BLaER1 treated with 17β-estradiol and CSF1 and Interleukin-3, amounts not matched to agents 10 nM and 100 nM (cell line): Measurements from ENCODE around the gene SH3RF2.

Source experiments
- H3K27ac ChIP-seq, 11 experiments: shearing (Covaris generic); formaldehyde crosslinking; 2 replicates each; pipeline ENCODE4 v1.8.1; 2022
- H3K27me3 ChIP-seq, 11 experiments: shearing (Covaris generic); formaldehyde crosslinking; 2 replicates each; pipeline ENCODE4 v1.8.1; 2022
- H3K36me3 ChIP-seq, 11 experiments: shearing (Covaris generic); formaldehyde crosslinking; 2 replicates each; pipeline ENCODE4 v1.8.1; 2022
- H3K4me1 ChIP-seq, 10 experiments: shearing (Covaris generic); formaldehyde crosslinking; 2 replicates each; pipeline ENCODE4 v1.8.1; 2022
- H3K4me2 ChIP-seq, 11 experiments: shearing (Covaris generic); formaldehyde crosslinking; 2 replicates each; pipeline ENCODE4 v1.8.1; 2022
- H3K4me3 ChIP-seq, 10 experiments: shearing (Covaris generic); formaldehyde crosslinking; 2 replicates each; pipeline ENCODE4 v1.8.1; 2022
- H3K9ac ChIP-seq, 11 experiments: shearing (Covaris generic); formaldehyde crosslinking; 2 replicates each; pipeline ENCODE4 v1.8.1; 2022
- H3K9me3 ChIP-seq, 11 experiments: shearing (Covaris generic); formaldehyde crosslinking; replicated peaks in 1 of 11; 2 replicates each; pipeline ENCODE4 v1.8.1; 2022
- H4K20me1 ChIP-seq, 11 experiments: shearing (Covaris generic); formaldehyde crosslinking; 2 replicates each; pipeline ENCODE4 v1.8.1; 2022
- Cebpa-rat ChIP-seq, 11 experiments: shearing (Covaris generic); IDR thresholded peaks; 2 replicates each; pipeline ENCODE4 v1.8.1; 2022

The SH3RF2 gene

GRCh38 chr5:146050086-146050485 lies 113.7 kb downstream of the SH3RF2 start:
- peaks cover 0 to 8% (median 6%) of the 10 kb centered on the region in 10 experiments; a peak in 9 of 20 replicates for H3K4me1 ChIP-seq
- no peaks in the 10 kb centered on the region for H3K9me3 ChIP-seq
- H3K9ac ChIP-seq = 0 out of 22 replicates have a peak overlapping the region, but pooled peaks of 1 of the 11 experiments have one; percentile 15
- no peaks in the 10 kb centered on the region for H4K20me1 ChIP-seq
- 0 out of 22 replicates have a peak overlapping the region, but pooled peaks of 1 of the 11 experiments have one; percentile 5 for H3K27ac ChIP-seq
- H3K4me2 ChIP-seq = peak overlapping the region in 4 of 11 experiments; percentile 2 to 34 (median 8); a peak in 6 of 22 replicates
- no peak overlapping the region for H3K4me3 ChIP-seq
- H3K27me3 ChIP-seq = no peaks in the 10 kb centered on the region
- TF ChIP-seq Cebpa-rat (IDR thresholded peaks at IDR 0.05) = no peak
- H3K36me3 ChIP-seq = no peaks in the 10 kb centered on the region

- peaks cover 0 to 8% (median 6%) of the 10 kb centered on the region in 10 experiments; a peak in 9 of 20 replicates for H3K4me1 ChIP-seq
- no peaks in the 10 kb centered on the region for H3K9me3 ChIP-seq
- no peaks in the 10 kb centered on the region for H3K36me3 ChIP-seq
- no peak for TF ChIP-seq Cebpa-rat (IDR thresholded peaks at IDR 0.05)
- no peaks in the 10 kb centered on the region for H3K27me3 ChIP-seq
- no peaks in the 10 kb centered on the region for H4K20me1 ChIP-seq
- H3K4me2 ChIP-seq = no peak overlapping the region
- H3K9ac ChIP-seq = no peak overlapping the region
- H3K4me3 ChIP-seq = no peak overlapping the region
- H3K27ac ChIP-seq = no peak overlapping the region
Measured at GRCh38 chr5:146051678-146052077, 115.3 kb downstream of the SH3RF2 start.

GRCh38 chr5:146052780-146053179 lies 116.4 kb downstream of the SH3RF2 start:
- Histone ChIP-seq H3K27ac (no peak overlapping the region), H3K9me3 (no peaks in the 10 kb centered on the region), H3K27me3 (no peaks in the 10 kb centered on the region), H3K4me3 (no peak overlapping the region), H3K4me2 (no peak overlapping the region), H3K4me1 (peaks cover 0 to 8% (median 6%) of the 10 kb centered on the region in 10 experiments; a peak in 6 of 20 replicates), H3K36me3 (no peaks in the 10 kb centered on the region), H4K20me1 (no peaks in the 10 kb centered on the region), H3K9ac (no peak overlapping the region)
- TF ChIP-seq Cebpa-rat (IDR thresholded peaks at IDR 0.05) = no peak

- H3K9ac ChIP-seq = no peak overlapping the region
- H3K4me2 ChIP-seq = no peak overlapping the region
- H3K27me3 ChIP-seq = no peaks in the 10 kb centered on the region
- no peak for TF ChIP-seq Cebpa-rat (IDR thresholded peaks at IDR 0.05)
- H3K4me3 ChIP-seq = no peak overlapping the region
- H3K4me1 ChIP-seq = peaks cover 0 to 10% (median 0%) of the 10 kb centered on the region in 10 experiments; a peak in 1 of 20 replicates
- no peaks in the 10 kb centered on the region for H3K9me3 ChIP-seq
- no peaks in the 10 kb centered on the region for H3K36me3 ChIP-seq
- no peak overlapping the region for H3K27ac ChIP-seq
- H4K20me1 ChIP-seq = no peaks in the 10 kb centered on the region
Measured at GRCh38 chr5:146055432-146055831, 119.1 kb downstream of the SH3RF2 start.

- H3K4me2 ChIP-seq = 0 out of 22 replicates have a peak overlapping the region, but pooled peaks of 1 of the 11 experiments have one; percentile 8
- H3K9me3 ChIP-seq = no peaks in the 10 kb centered on the region; a peak in 1 of 22 replicates
- no peaks in the 10 kb centered on the region for H4K20me1 ChIP-seq
- H3K27ac ChIP-seq = no peak overlapping the region
- no peaks in the 10 kb centered on the region for H3K27me3 ChIP-seq
- H3K4me1 ChIP-seq = peaks cover 0 to 10% (median 0%) of the 10 kb centered on the region in 10 experiments; a peak in 1 of 20 replicates
- TF ChIP-seq Cebpa-rat (IDR thresholded peaks at IDR 0.05) = no peak
- H3K36me3 ChIP-seq = no peaks in the 10 kb centered on the region
- no peak overlapping the region for H3K9ac ChIP-seq
- H3K4me3 ChIP-seq = no peak overlapping the region
Measured at GRCh38 chr5:146059460-146060220, 123.3 kb downstream of the SH3RF2 start.

- no peak overlapping the region for H3K4me3 ChIP-seq
- H3K36me3 ChIP-seq = no peaks in the 10 kb centered on the region
- no peak overlapping the region for H3K27ac ChIP-seq
- no peaks in the 10 kb centered on the region; a peak in 1 of 22 replicates for H3K9me3 ChIP-seq
- H3K27me3 ChIP-seq = no peaks in the 10 kb centered on the region
- no peaks in the 10 kb centered on the region for H4K20me1 ChIP-seq
- H3K9ac ChIP-seq = no peak overlapping the region
- no peak overlapping the region for H3K4me2 ChIP-seq
- TF ChIP-seq Cebpa-rat (IDR thresholded peaks at IDR 0.05) = no peak
- peaks cover 0 to 10% (median 0%) of the 10 kb centered on the region in 10 experiments; a peak in 1 of 20 replicates for H3K4me1 ChIP-seq
Measured at GRCh38 chr5:146060221-146060585, 123.8 kb downstream of the SH3RF2 start.

- Histone ChIP-seq H3K4me3 (no peak overlapping the region), H3K4me2 (no peak overlapping the region), H3K27ac (no peak overlapping the region), H3K9ac (no peak overlapping the region), H3K36me3 (no peaks in the 10 kb centered on the region), H3K4me1 (peaks cover 0 to 9% (median 0%) of the 10 kb centered on the region in 10 experiments; a peak in 1 of 20 replicates), H3K9me3 (no peaks in the 10 kb centered on the region; a peak in 1 of 22 replicates), H4K20me1 (no peaks in the 10 kb centered on the region), H3K27me3 (no peaks in the 10 kb centered on the region)
- TF ChIP-seq Cebpa-rat (IDR thresholded peaks at IDR 0.05) = no peak
Measured at GRCh38 chr5:146066968-146067367, 130.6 kb downstream of the SH3RF2 start.

- H3K27ac ChIP-seq = no peak overlapping the region
- no peaks in the 10 kb centered on the region; a peak in 1 of 22 replicates for H3K9me3 ChIP-seq
- no peak overlapping the region for H3K9ac ChIP-seq
- no peak overlapping the region for H3K4me2 ChIP-seq
- H3K27me3 ChIP-seq = no peaks in the 10 kb centered on the region
- H3K4me3 ChIP-seq = no peak overlapping the region
- peaks cover 0 to 9% (median 0%) of the 10 kb centered on the region in 10 experiments; a peak in 1 of 20 replicates for H3K4me1 ChIP-seq
- no peaks in the 10 kb centered on the region for H4K20me1 ChIP-seq
- no peaks in the 10 kb centered on the region for H3K36me3 ChIP-seq
- no peak for TF ChIP-seq Cebpa-rat (IDR thresholded peaks at IDR 0.05)
Measured at GRCh38 chr5:146068206-146068605, 131.8 kb downstream of the SH3RF2 start.

GRCh38 chr5:146068977-146069779 lies 132.8 kb downstream of the SH3RF2 start:
- H4K20me1 ChIP-seq = no peaks in the 10 kb centered on the region
- H3K36me3 ChIP-seq = no peaks in the 10 kb centered on the region
- no peak overlapping the region for H3K9ac ChIP-seq
- H3K27ac ChIP-seq = no peak overlapping the region
- no peaks in the 10 kb centered on the region for H3K9me3 ChIP-seq
- H3K4me2 ChIP-seq = no peak overlapping the region
- no peak for TF ChIP-seq Cebpa-rat (IDR thresholded peaks at IDR 0.05)
- peaks cover 0 to 9% (median 0%) of the 10 kb centered on the region in 10 experiments; a peak in 1 of 20 replicates for H3K4me1 ChIP-seq
- no peaks in the 10 kb centered on the region for H3K27me3 ChIP-seq
- H3K4me3 ChIP-seq = no peak overlapping the region
